CD4-positive, alpha-beta T cell treated with Interleukin-17A for 4 hours (primary cell): ENCODE measurements around the gene CSNK2A1.
A peak's percentile ranks its signal among the peaks of the same experiment; 100 is the strongest.
"Not testable (repeated sequence)": the region's sequence is repeated elsewhere in the genome, so short reads cannot be mapped to it uniquely, and the experiment has no call there.

Experiments used
- DNase-seq: peaks from one replicate; pipeline ENCODE4 v3.0.0-alpha.2; 2020; ENCODE audit warnings: mixed read lengths

Gene CSNK2A1

DNA sequence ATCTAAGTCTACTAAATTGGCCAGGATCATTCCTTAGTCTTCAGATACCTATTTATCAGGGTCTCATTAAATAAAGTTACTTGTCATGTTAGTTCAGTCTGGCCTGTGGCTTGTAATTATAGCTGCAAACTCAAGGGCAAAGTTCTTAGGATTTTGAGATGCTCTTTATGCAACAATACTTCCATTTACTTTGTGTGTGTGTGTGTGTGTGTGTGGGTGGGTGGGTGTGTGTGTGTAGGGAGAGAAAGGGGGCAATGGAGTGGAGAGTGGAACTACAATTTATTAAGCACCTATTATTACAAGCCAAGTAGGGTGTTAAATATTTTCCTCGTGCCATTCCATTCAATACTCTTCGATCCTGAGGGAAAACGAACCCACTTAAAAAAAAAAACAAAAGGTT, 63.5 kb downstream of the CSNK2A1 start:
- DNase-seq, result no peak

- DNase-seq, result no peak
Observed at GRCh38 chr20:479487-479886, 64.1 kb downstream of the CSNK2A1 start.

GRCh38 chr20:478949-479429, 64.6 kb downstream of the CSNK2A1 start:
- peak; percentile 43 for DNase-seq

DNA sequence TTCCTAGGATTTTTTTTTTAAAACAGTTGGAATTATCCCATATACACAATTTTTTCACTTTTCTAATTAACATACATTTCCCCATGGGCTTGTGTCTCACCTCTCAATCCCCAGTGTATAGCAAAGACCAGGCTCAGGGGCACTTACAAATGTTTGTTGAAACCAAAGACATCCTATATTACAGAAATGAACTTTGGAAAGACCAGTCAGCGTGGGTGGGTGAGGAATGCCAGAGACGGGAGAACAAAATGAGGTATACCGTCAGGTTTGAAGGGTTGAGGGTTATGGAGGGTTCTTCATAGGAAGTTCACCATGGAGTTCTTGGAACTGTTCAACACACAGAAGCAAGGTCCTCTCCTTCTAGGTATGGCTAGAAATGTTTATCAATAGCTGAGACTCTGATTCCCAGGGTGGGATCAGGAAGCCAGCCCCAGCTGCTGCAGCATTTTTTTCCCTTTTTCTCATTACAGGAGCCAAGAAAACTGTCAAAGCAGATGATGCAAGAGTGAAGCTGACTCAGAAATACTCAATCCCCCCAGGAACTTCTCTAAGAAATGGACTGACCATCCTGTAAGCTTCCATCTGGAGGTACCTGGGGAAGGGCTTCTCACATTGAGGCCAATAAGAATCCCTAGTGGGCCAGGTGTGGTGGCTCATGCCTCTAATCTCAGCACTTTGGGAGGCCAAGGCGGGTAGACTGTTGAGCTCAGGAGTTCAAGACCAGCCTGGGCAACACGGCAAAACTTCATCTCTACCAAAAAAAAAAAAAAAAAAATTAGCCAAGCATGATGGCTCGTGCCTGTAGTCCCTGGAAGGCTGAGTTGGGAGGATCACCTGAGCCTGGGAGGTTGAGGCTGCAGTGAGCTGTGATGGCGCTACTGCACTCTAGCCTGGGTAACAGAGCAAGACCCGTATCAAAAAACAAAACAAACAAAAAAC, 65.3 kb downstream of the CSNK2A1 start:
- no peak for DNase-seq

DNA sequence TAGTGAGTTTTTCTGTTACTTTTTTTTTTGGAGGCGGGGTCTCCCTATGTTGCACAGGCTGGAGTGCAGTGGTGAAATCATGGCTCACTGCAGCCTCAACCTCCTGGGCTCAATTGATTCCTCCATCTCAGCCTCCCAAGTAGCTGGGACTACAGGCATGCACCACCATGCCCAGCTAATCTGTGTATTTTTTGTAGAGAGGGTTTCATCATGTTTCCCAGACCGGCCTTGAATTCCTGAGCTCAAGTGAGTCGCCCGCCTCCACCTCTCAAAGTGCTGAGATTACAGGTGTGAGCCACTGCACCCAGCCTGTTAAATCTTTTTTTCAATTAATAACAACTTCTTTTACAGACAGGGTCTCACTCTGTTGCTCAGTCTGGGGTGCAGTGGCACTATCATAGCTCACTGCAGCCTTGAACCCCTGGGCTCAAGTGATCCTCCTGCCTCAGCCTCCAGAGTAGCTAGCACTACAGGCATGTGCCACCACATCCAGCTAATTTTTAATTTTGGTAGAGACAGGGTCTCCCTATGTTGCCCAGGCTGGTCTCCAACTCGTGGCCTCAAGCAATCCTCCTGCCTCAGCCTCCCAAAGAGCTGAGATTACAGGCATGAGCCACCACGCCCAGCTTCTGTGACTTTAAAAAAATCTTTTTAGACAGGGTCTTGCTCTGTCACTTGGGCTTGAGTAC, 66.9 kb downstream of the CSNK2A1 start:
- not testable (repeated sequence) for DNase-seq

DNA sequence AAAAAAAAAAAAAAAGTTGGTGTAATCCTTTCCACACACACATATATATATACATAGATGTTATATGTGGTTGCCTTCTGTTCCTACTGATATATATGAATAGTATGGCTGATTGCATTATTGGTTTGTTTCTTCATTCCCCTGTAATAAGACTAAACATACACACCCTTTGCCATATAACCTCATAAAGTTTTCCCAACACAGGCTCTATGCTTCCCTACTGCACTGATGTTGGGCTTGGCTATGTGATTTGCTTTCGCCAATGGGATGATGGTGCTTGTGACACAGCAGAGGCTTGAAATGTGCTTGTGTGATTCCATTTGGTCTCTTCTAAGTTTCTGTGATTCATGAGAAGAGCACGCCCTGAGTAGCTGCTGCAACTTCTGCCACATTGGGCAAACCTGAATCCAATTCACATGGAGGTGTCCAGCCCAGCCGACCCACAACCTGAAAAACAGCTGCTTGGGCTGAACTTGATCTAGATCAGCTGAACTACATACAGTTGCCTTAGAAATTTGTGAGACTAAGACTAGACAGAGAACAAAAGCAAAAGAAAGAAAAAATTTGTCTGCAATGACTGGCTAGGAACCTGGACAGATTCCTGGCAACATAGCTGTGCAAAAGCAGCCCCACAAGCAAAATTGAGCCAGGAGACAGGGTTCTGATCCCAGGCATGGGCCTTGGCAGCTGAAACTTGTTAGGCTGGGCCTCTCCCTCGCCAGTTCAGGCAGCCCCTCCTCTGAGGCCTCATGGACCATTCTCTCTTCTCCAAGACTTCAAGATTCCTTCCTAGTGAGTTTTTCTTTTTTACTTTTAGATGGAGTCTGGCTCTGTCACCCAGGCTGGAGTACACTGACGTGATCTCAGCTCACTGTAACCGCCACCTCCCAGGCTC, 67.9 kb downstream of the CSNK2A1 start:
- no peak for DNase-seq

GRCh38 chr20:474581-474980, 69.0 kb downstream of the CSNK2A1 start:
- DNase-seq, result no peak

- DNase-seq, result no peak
Observed at GRCh38 chr20:472889-473292, 70.7 kb downstream of the CSNK2A1 start.

GRCh38 chr20:472137-472846, 71.3 kb downstream of the CSNK2A1 start:
- DNase-seq, result no peak

GRCh38 chr20:469746-470490, 73.7 kb downstream of the CSNK2A1 start:
- DNase-seq, result no peak

DNA sequence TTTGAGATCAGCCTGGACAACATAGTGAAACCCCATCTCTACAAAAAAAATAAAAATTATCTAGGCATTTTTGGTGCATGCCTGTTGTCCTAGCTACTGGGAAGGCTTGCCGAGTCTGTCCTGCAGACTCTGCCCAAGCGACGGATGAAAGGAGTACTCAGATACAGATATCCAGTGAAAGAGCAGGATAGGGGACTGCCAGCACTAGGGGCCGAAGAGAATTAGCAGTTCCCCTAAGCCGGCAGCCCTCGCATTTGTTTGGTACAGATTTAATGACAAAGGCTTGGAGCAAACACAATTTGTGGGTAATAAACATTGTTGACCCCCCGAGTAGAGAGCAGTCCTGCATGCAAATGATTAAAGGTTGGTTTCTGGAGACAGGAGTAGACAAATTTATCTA, 75.8 kb downstream of the CSNK2A1 start:
- no peak for DNase-seq

DNA sequence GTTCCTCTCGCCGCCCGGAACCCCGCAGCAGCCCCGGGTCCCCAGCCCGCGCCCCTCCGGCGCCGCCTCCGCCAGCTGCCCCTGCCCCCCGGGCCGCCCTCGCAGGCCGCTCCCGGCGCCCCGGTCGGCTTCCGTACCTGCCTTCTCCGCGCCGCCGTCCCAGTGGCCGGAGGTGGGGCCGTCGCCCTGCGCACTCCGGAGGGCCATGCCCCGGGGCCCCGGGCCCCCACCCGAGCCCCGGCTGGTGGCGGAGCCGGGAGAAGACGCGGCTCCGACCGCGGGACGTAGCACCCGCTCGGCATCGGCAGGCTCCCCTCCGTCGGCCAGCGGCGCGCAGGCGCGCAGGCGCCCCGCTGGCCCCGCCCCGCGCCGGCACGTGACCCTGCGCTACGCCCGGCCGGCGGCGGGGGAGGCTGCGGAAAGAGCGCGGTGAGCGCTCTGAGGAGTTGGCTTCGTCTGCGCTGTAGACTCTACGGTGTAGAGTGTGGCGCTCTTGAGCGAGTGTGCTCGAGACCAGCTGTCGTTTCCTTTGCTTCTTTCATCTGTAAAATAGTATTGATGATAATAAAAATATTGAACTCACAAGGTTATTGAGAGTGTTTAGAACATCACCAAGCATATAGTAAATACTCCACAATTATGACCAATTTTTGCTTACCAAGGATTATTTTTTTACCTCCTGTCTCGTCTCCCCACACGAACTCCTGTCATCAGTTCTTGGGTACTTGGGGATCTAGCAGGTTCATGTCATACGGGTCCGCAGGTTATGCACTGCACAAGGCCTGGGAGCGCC, 81.2 kb downstream of the CSNK2A1 start, which contains the start of gene TBC1D20:
TSS of gene TBC1D20 (minus strand) at position 335 of the 793 bp plus-strand sequence. CDS start at position 207, 128 bp downstream.
- DNase-seq, result peak; percentile 89

DNA sequence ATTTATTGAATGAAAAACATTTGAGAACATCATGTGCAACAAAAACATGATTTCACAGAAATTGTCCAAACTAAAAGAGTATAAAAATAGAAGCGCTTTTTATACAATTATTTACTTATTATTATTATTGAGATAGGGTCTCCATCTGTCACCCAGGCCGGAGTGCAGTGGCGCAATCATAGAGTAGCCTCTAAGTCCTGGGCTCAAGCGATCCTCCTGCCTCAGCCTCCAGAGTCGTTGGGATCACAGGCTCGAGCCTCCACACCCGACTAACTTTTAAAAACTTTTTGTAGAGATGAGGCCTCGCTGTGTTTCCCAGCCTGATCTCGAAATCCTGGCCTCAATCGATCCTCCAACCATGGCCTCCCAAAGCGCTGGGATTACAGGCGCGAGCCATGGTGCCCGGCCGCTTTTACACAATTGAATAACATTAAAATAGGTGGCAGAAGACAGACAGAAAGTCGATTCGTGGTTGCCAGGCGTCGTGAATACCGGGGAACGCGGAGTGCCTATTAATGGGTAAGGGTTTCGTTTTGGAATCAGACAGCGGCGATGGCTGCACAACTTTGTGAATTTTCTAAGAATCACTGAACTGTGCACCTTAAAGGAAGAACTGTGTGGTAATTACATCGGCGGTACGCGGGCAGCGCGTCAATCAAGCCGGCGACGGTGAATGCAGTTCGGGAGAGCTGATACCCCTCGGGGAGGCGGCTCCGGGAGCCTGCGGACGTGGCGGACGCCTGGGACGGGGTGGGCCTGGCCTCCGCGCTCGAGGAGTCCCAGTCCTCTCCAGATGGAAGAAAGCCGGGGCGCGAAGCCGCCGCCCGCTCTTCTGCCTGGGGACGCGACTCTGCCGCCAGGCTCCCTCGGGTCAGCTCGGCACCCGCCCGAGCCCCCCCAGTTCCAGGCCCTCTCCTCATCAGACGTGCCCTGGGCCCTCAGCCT, 82.1 kb downstream of the CSNK2A1 start:
- DNase-seq, result peak; percentile 57

DNA sequence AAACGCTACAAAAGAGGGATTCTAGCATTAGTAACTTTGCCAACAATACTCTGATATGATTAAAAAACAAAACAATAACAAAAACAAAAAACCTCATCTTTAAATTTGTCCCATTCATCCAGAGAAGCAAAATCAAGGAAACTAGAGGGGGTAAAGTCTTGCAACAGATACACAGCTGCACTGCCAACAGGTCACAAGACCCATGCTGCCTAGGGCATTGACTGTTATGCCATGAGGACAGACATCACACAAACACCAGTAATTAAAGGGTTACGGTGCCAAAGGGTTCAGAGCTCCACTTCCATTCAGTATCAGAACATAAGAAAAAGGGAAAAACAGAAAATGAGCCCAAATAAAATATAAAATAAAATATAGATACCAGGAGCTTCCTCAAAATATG, 82.9 kb downstream of the CSNK2A1 start:
- DNase-seq, result no peak

GRCh38 chr20:460180-460579, 83.4 kb downstream of the CSNK2A1 start:
- DNase-seq, result no peak

DNA sequence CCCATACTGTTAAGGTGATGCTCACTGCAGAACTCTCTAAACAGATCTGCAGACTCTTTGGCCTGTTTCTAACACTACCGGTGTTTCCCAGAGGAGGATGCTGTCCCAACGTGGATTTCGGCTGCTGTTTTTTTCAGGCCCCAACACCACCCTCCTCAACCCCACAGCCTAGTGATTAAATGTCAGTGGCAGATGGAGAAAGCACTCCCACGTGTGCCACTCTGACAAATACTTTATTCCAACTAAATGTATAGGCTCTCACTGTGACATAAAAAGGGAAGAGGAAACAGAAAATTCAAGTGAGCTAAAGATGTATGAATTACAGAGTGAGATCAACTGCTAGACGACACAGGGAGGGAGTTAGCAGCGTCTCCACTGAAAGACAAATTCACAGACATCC, 84.8 kb downstream of the CSNK2A1 start:
- DNase-seq, result no peak

GRCh38 chr20:454951-455350, 88.6 kb downstream of the CSNK2A1 start:
- DNase-seq, result no peak

- not testable (repeated sequence) for DNase-seq
Observed at GRCh38 chr20:452021-452420, 91.6 kb downstream of the CSNK2A1 start.
